GM10266 (cell line): Measurements from ENCODE around the gene CHST13.

Source experiments
- DNase-seq: peaks from one replicate; pipeline ENCODE4 v3.0.0; 2012; ENCODE audit errors: extremely low spot score
- CTCF ChIP-seq: IDR thresholded peaks from 2 replicates; pipeline ENCODE4 v1.5.1; 2012; ENCODE audit warnings: mild to moderate bottlenecking, low read depth; ENCODE audit not compliant: control insufficient read depth, insufficient read depth; ENCODE audit errors: missing control alignments

CHST13 gene

GRCh38 chr3:126570103-126570541, 46.2 kb downstream of the CHST13 start:
- DNase-seq: no peak
- no peak for TF ChIP-seq CTCF

GRCh38 chr3:126571078-126571477, 47.1 kb downstream of the CHST13 start:
- no peak for TF ChIP-seq CTCF
- DNase-seq: no peak

GRCh38 chr3:126573492-126574117, 49.6 kb downstream of the CHST13 start:
- TF ChIP-seq CTCF: no peak
- DNase-seq: no peak

- TF ChIP-seq CTCF: no peak
Observed at GRCh38 chr3:126577261-126577660, 53.3 kb downstream of the CHST13 start.

GRCh38 chr3:126578702-126579101, 54.7 kb downstream of the CHST13 start:
- no peak for TF ChIP-seq CTCF
- DNase-seq: no peak

More at GRCh38 chr3:126577261-126577660, 53.3 kb downstream of the CHST13 start:
- no peak for DNase-seq

- no peak for TF ChIP-seq CTCF
- DNase-seq: no peak
Observed at GRCh38 chr3:126580746-126581145, 56.8 kb downstream of the CHST13 start.

- TF ChIP-seq CTCF: no peak
- no peak for DNase-seq
Observed at GRCh38 chr3:126581569-126581968, 57.6 kb downstream of the CHST13 start.
